Gastrocnemius medialis (tissue), 4 donors: ENCODE results near the gene PRR22. TPM values are rescaled to one million over a fixed set of nuclear protein-coding genes. Genes with fewer than 3 reads are reported as not detected.
A peak's percentile ranks its signal among the peaks of the same experiment; 100 is the strongest.

Source experiments
- ATAC-seq, 2 donors: fragments of 150-250 bp; one replicate each; pipeline ENCODE4 v1.9.1; 2016
- DNase-seq, 2 donors: peaks; one replicate each; pipeline ENCODE4 v3.0.0-alpha.2; 2019
- H3K27ac ChIP-seq, 4 donors: fragments of 200-600 bp; sonication (generic); 1 replicate in 1 of 4; 2 replicates in 3 of 4; pipeline ENCODE4 v1.5.1; 2016 to 2018; ENCODE audit warnings: mild to moderate bottlenecking in 2 of 4, moderate library complexity in 1 of 4
- H3K27me3 ChIP-seq, 3 donors: fragments of 200-600 bp; sonication (generic) in 2 of 3; 1 replicate in 1 of 3; 2 replicates in 2 of 3; pipeline versions ENCODE4 v1.5.1 to v1.6.0; 2016 to 2019; ENCODE audit warnings: mild to moderate bottlenecking in 1 of 3, moderate library complexity in 1 of 3
- H3K36me3 ChIP-seq, 2 donors: fragments of 200-600 bp; sonication (generic) in 1 of 2; one replicate each; pipeline ENCODE4 v1.5.1; 2017 to 2018
- H3K4me1 ChIP-seq, 2 donors: fragments of 200-600 bp; sonication (generic) in 1 of 2; one replicate each; pipeline ENCODE4 v1.5.1; 2016 to 2017; ENCODE audit warnings: mild to moderate bottlenecking in 2 of 2
- H3K4me3 ChIP-seq, 4 donors: fragments of 200-600 bp; sonication (generic) in 3 of 4; 1 replicate in 1 of 4; 2 replicates in 3 of 4; pipeline ENCODE4 v1.5.1; 2016 to 2019; ENCODE audit warnings: mild to moderate bottlenecking in 2 of 4
- H3K9me3 ChIP-seq, 3 donors: fragments of 200-600 bp; sonication (generic) in 2 of 3; 1 replicate in 1 of 3; 2 replicates in 2 of 3; pipeline ENCODE4 v1.5.1; 2016 to 2019
- POLR2A ChIP-seq, 2 donors: fragments of 450-650 bp; IDR thresholded peaks; one replicate each; pipeline ENCODE4 v1.6.1; 2017; ENCODE audit warnings: antibody characterized with exemption in 2 of 2, mild to moderate bottlenecking in 2 of 2, moderate library complexity in 2 of 2
- in situ Hi-C, 4 donors: fragments of 200-750 bp; cut with MboI; loops; one replicate each; pipeline versions ENCODE4 v1.15.0 to v1.8.0; 2017; ENCODE audit warnings: low sequenced_read_pairs in 4 of 4
- intact Hi-C: fragments of 100-400 bp; cut with DNase I; formaldehyde crosslinking; loops from one replicate; pipeline ENCODE4 v1.15.1; 2023; ENCODE audit warnings: low total_unique reads
- total RNA-seq, 4 donors: library from RNA; depleted of rRNA; stranded (reverse); fragments of >200 nt; gene quantifications; one replicate each; pipeline versions ENCODE4 v1.1.0 to v1.2.3, GENCODE V29; 2016
- TF ChIP-seq, protein P1 (sequence below), 5 experiments: fragments of 450-650 bp in 3 of 5; fragments of 200-600 bp in 2 of 5; sonication (generic) in 2 of 5; IDR thresholded peaks in 4 of 5; conservative IDR thresholded peaks in 1 of 5; 1 replicate in 4 of 5; 2 replicates in 1 of 5; pipeline ENCODE4 v1.5.1; 2016 to 2019; ENCODE audit warnings: antibody characterized with exemption in 5 of 5, mild to moderate bottlenecking in 3 of 5, moderate library complexity in 3 of 5

Gene PRR22
- total RNA-seq, 4 donors from 2014 or later = 0.24 to 1.0 TPM; not detected in 2

DNA sequence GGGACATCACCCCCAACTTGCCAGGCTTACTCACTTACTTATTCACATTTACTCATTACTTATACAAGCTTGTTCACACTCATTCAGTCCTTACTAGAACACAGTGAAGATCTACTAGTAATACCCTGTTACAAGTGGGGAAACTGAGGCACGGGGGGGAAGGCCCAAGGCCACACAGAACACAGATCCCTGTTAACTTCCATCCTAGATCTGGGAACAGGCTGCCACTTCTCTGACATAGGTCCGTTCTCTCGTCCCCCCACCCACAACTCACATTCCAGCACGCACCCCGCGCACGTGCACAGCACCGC, 18.9 kb upstream of the PRR22 start:
- DNase-seq (no peak), ATAC-seq (no peak)
- TF ChIP-seq POLR2A (IDR thresholded peaks at IDR 0.05) = no peak
- TF ChIP-seq, protein P1, sequence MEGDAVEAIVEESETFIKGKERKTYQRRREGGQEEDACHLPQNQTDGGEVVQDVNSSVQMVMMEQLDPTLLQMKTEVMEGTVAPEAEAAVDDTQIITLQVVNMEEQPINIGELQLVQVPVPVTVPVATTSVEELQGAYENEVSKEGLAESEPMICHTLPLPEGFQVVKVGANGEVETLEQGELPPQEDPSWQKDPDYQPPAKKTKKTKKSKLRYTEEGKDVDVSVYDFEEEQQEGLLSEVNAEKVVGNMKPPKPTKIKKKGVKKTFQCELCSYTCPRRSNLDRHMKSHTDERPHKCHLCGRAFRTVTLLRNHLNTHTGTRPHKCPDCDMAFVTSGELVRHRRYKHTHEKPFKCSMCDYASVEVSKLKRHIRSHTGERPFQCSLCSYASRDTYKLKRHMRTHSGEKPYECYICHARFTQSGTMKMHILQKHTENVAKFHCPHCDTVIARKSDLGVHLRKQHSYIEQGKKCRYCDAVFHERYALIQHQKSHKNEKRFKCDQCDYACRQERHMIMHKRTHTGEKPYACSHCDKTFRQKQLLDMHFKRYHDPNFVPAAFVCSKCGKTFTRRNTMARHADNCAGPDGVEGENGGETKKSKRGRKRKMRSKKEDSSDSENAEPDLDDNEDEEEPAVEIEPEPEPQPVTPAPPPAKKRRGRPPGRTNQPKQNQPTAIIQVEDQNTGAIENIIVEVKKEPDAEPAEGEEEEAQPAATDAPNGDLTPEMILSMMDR (IDR thresholded peaks at IDR 0.05 in 4 of 5, conservative IDR thresholded peaks at IDR 0.05 in 1 of 5) = no peak
- Histone ChIP-seq H3K4me3 (peak overlapping the region in 2 of 4 donors; percentile 18 to 22), H3K27me3 (peaks cover 65 to 78% (median 67%) of the 10 kb centered on the region in 3 donors), H3K27ac (no peak overlapping the region), H3K4me1 (peaks cover 0 to 4% of the 10 kb centered on the region in 2 donors), H3K9me3 (no peaks in the 10 kb centered on the region), H3K36me3 (no peaks in the 10 kb centered on the region)
- intact Hi-C loops (no loop called here), in situ Hi-C loops (no loop called here)

DNA sequence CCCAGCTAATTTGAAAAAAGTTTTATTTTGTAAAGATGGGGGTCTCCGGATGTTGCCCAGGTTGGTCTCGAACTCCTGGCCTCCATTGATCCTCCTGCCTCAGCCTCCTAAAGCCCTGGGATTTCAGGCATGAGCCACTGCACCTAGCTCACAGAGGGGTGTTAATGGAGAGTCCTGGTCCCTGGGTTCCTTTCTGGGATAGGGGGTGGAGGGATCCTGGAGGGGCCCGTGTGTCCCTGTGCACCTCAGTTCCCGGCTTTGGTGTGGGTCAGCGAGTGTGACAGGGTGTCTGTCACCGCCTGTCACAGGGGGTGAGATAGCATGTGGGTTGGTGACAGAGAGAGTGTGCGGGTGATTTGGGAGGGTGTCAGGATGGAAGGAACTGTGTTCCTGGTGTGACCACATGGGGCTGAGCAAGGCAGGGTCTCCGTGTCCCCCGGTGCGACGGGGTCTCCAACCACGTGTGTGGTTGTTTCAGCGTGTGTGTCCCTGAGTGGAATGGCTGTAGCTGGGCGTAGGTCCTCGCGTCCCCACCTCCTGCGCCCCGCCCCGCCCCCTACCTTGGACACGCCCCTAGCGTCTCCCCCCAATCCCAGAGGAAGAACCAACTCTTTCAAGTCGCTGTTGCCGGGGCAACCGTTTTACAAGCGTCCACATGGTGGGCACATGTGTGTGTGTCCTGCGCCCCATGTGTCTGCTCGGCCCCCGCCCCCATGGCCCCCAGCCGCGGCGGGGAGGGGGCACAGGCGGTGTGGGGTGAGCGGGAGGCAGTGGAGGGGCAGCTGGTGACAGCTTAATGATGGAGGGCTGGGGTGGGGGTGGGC, 17.5 kb upstream of the PRR22 start:
- no peak for DNase-seq

DNA sequence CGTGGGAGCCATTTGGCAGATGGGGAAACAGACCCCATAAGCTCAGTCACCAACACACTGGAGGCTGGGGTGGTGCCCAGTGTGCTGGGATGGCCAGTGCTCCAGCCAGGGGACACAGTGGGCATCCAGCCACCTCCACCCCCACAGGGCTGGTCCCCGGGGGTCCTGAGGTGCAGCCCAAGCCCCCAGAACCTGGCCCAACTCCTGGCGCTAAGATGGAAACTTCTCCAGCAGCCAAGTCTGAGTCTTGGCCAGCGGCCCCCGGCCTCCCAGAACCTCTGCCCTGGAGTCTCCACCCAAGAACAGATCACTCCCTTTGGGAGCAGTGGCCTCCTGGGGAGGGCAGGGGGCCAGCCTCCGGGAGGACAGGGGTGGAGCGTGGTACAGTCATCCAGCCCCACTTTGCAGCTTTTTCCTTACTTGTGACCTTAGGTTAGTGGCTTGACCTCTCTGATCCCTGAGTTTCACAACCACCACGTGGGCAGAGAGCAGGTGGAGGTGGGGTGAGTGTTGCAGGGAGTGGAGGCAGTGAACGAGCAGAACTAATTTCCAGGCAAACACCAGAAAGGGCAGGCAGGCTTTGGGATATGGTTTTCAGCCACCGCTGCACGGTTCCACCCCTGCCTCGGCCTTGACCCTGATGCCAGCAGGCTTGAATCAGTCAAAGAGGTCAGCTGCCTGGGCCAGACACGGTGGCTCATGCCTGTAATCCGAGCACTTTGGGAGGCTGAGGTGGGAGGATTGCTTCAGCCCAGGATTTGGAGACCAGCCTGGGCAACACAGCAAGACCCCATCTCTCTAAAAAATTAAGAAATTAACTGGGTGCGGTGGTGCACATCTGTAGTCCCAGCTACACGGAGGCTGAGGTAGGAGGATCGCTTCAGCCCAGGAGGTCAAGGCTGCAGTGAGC, 16.1 kb upstream of the PRR22 start:
- Histone ChIP-seq H3K4me1 (peaks cover 0 to 4% of the 10 kb centered on the region in 2 donors), H3K9me3 (no peaks in the 10 kb centered on the region), H3K36me3 (no peaks in the 10 kb centered on the region), H3K4me3 (no peak overlapping the region), H3K27ac (no peak overlapping the region), H3K27me3 (peaks cover 61 to 64% (median 63%) of the 10 kb centered on the region in 3 donors)
- DNase-seq = no peak
- intact Hi-C loops (no loop called here), in situ Hi-C loops (no loop called here)
- no peak for TF ChIP-seq POLR2A (IDR thresholded peaks at IDR 0.05)
- TF ChIP-seq, protein P1 (IDR thresholded peaks at IDR 0.05 in 4 of 5, conservative IDR thresholded peaks at IDR 0.05 in 1 of 5) = no peak
- ATAC-seq = no peak

More for the DNA sequence above, 17.5 kb upstream of the PRR22 start:
- TF ChIP-seq POLR2A (IDR thresholded peaks at IDR 0.05) = no peak
- TF ChIP-seq, protein P1 (IDR thresholded peaks at IDR 0.05 in 4 of 5, conservative IDR thresholded peaks at IDR 0.05 in 1 of 5) = no peak
- Histone ChIP-seq H3K9me3 (no peaks in the 10 kb centered on the region), H3K4me1 (peaks cover 0 to 4% of the 10 kb centered on the region in 2 donors), H3K4me3 (no peak overlapping the region), H3K27me3 (peaks cover 65 to 74% (median 67%) of the 10 kb centered on the region in 3 donors), H3K36me3 (no peaks in the 10 kb centered on the region), H3K27ac (no peak overlapping the region)
- ATAC-seq = no peak
- in situ Hi-C loops = no loop called here
- intact Hi-C loops = no loop called here

DNA sequence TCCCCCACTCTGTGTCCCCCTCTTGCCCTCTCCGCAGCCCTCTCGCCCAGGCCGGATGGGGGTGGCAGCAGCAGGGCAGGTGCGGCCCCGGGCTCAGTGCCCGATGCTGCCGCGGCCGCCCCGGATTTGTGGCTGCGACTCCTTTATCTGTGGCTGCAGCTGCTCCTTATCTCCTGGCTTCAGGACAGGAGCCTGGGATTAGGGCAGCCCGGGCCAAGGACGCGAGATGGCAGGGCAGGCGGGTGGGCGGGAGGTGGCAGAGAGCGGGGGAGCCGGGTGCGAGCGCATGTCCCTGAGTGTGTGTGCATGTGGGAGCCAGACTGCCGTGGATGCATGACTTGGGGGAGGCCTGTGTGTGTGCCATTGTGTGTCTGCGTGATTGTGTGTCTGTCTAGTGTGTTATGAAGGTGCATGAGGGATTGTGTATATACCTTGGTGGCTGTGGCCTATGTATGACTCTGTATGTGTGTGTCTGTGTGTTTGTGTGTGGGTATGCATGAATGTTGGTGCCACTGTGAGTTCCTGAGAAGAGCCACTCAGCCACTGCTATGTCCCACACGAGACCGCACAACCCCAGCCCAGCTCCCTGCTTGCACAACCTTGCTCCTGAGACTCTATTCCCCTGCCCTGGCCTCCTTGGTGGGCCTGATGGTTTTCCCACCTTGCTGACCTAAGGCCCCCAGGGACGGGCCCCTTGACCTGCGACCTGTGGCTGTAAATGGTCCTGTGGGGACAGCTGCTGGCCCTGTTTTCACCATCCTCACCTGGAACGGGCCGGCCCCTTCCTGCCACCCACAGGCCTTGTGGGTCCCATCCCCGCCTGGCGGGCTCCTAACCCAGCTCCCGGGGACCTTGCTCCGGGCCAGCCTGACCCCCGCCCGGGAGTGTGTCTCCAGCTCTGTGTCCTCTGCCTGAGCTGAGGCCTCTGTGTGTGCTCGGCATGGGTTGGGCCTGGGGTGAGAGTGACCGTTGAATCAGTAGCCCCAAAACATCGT, 15.0 kb upstream of the PRR22 start:
- Histone ChIP-seq H3K27ac (no peak overlapping the region), H3K9me3 (no peaks in the 10 kb centered on the region), H3K4me3 (no peak overlapping the region), H3K36me3 (no peaks in the 10 kb centered on the region), H3K27me3 (peaks cover 55 to 59% (median 58%) of the 10 kb centered on the region in 3 donors), H3K4me1 (peaks cover 0 to 4% of the 10 kb centered on the region in 2 donors)
- in situ Hi-C loops = no loop called here
- no peak for ATAC-seq
- intact Hi-C loops = no loop called here
- TF ChIP-seq, protein P1 (IDR thresholded peaks at IDR 0.05 in 4 of 5, conservative IDR thresholded peaks at IDR 0.05 in 1 of 5) = no peak
- no peak for TF ChIP-seq POLR2A (IDR thresholded peaks at IDR 0.05)
- DNase-seq = no peak
